HEK293 (cell line): Measurements from ENCODE around the gene DCP1A.
"Not testable (repeated sequence)": the region's sequence is repeated elsewhere in the genome, so short reads cannot be mapped to it uniquely, and the experiment has no call there.

Experiments
- GLI4 ChIP-seq: fragments of 450-650 bp; formaldehyde crosslinking; IDR thresholded peaks from 2 replicates; pipeline ENCODE4 v1.5.1; 2016; ENCODE audit warnings: missing biosample characterization, missing genetic modification characterization
- ZIC2 ChIP-seq: fragments of 450-650 bp; formaldehyde crosslinking; IDR thresholded peaks from 2 replicates; pipeline ENCODE4 v1.5.1; 2016; ENCODE audit warnings: missing biosample characterization, missing genetic modification characterization
- TF ChIP-seq, protein P1 (sequence below): fragments of 450-650 bp; formaldehyde crosslinking; IDR thresholded peaks from 2 replicates; pipeline ENCODE4 v1.5.0; 2017; ENCODE audit warnings: missing biosample characterization, missing genetic modification characterization, borderline replicate concordance

GRCh38 chr3:53299611-53300023 is 47.7 kb downstream of the DCP1A start:
- not testable (repeated sequence) for TF ChIP-seq GLI4, ZIC2 (tag by site-specific recombination)
- TF ChIP-seq, protein P1, sequence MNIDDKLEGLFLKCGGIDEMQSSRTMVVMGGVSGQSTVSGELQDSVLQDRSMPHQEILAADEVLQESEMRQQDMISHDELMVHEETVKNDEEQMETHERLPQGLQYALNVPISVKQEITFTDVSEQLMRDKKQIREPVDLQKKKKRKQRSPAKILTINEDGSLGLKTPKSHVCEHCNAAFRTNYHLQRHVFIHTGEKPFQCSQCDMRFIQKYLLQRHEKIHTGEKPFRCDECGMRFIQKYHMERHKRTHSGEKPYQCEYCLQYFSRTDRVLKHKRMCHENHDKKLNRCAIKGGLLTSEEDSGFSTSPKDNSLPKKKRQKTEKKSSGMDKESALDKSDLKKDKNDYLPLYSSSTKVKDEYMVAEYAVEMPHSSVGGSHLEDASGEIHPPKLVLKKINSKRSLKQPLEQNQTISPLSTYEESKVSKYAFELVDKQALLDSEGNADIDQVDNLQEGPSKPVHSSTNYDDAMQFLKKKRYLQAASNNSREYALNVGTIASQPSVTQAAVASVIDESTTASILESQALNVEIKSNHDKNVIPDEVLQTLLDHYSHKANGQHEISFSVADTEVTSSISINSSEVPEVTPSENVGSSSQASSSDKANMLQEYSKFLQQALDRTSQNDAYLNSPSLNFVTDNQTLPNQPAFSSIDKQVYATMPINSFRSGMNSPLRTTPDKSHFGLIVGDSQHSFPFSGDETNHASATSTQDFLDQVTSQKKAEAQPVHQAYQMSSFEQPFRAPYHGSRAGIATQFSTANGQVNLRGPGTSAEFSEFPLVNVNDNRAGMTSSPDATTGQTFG (tag by site-specific recombination): not testable (repeated sequence)
